ENCODE measurements around the gene HEMGN.
A peak's percentile ranks its signal among the peaks of the same experiment; 100 is the strongest.
"Not testable (repeated sequence)": the region's sequence is repeated elsewhere in the genome, so short reads cannot be mapped to it uniquely, and the experiment has no call there.

Gene HEMGN

GRCh38 chr9:97954550-97954989 is 16.6 kb upstream of the HEMGN start:
- peak; percentile 6 to 59 for DNase-seq (ENCODE audit: low read depth in 1 of 2, low spot score in 1 of 2)
- Histone ChIP-seq H3K4me3 (replicated peaks; ENCODE audit: insufficient read depth, low read length) (no peak overlapping the region), H3K27me3 (ENCODE audit: insufficient read depth, poor library complexity, severe bottlenecking) (no peaks in the 10 kb centered on the region), H3K27ac (replicated peaks) (no peak overlapping the region)
- TF ChIP-seq SPI1 (IDR thresholded peaks at IDR 0.05; ENCODE audit: borderline replicate concordance, low read depth) (no peak), REST (IDR thresholded peaks at IDR 0.05; ENCODE audit: insufficient replicate concordance, low read depth) (no peak), POLR2AphosphoS5 (IDR thresholded peaks at IDR 0.05; ENCODE audit: low read depth) (no peak), GABPA (IDR thresholded peaks at IDR 0.05; ENCODE audit: low read depth) (no peak), CTCF (IDR thresholded peaks at IDR 0.05; ENCODE audit: insufficient read depth, low read length) (no peak)

GRCh38 chr9:97950873-97951272 is 12.9 kb upstream of the HEMGN start:
- not testable (repeated sequence) for H3K27ac ChIP-seq (replicated peaks); H3K4me3 ChIP-seq (replicated peaks; ENCODE audit: insufficient read depth, low read length)

GRCh38 chr9:97947094-97947493 is 9.1 kb upstream of the HEMGN start:
- DNase-seq (ENCODE audit: low read depth in 1 of 2, low spot score in 1 of 2); H3K27ac ChIP-seq (replicated peaks); H3K27me3 ChIP-seq (ENCODE audit: insufficient read depth, poor library complexity, severe bottlenecking); H3K4me3 ChIP-seq (replicated peaks; ENCODE audit: insufficient read depth, low read length): not testable (repeated sequence)

More at GRCh38 chr9:97950873-97951272, 12.9 kb upstream of the HEMGN start:
- not testable (repeated sequence) for DNase-seq (ENCODE audit: low read depth in 1 of 2, low spot score in 1 of 2); H3K27me3 ChIP-seq (ENCODE audit: insufficient read depth, poor library complexity, severe bottlenecking)

GRCh38 chr9:97945470-97945869 is 7.5 kb upstream of the HEMGN start:
- not testable (repeated sequence) for H3K27ac ChIP-seq (replicated peaks); H3K27me3 ChIP-seq (ENCODE audit: insufficient read depth, poor library complexity, severe bottlenecking); DNase-seq (ENCODE audit: low read depth in 1 of 2, low spot score in 1 of 2); H3K4me3 ChIP-seq (replicated peaks; ENCODE audit: insufficient read depth, low read length)

- Histone ChIP-seq H3K27me3 (ENCODE audit: insufficient read depth, poor library complexity, severe bottlenecking) (no peaks in the 10 kb centered on the region), H3K27ac (replicated peaks) (no peak overlapping the region), H3K4me3 (replicated peaks; ENCODE audit: insufficient read depth, low read length) (no peak overlapping the region)
- DNase-seq (ENCODE audit: low read depth in 1 of 2, low spot score in 1 of 2), result no peak
- TF ChIP-seq POLR2AphosphoS5 (IDR thresholded peaks at IDR 0.05; ENCODE audit: low read depth), result no peak
- TF ChIP-seq CTCF (IDR thresholded peaks at IDR 0.05; ENCODE audit: insufficient read depth, low read length), result no peak
- no peak for TF ChIP-seq SPI1 (IDR thresholded peaks at IDR 0.05; ENCODE audit: borderline replicate concordance, low read depth)
- no peak for TF ChIP-seq REST (IDR thresholded peaks at IDR 0.05; ENCODE audit: insufficient replicate concordance, low read depth)
- no peak for TF ChIP-seq GABPA (IDR thresholded peaks at IDR 0.05; ENCODE audit: low read depth)
Observed at GRCh38 chr9:97944612-97945011, 6.6 kb upstream of the HEMGN start.
